ENCODE data around the gene USP22.

DNA sequence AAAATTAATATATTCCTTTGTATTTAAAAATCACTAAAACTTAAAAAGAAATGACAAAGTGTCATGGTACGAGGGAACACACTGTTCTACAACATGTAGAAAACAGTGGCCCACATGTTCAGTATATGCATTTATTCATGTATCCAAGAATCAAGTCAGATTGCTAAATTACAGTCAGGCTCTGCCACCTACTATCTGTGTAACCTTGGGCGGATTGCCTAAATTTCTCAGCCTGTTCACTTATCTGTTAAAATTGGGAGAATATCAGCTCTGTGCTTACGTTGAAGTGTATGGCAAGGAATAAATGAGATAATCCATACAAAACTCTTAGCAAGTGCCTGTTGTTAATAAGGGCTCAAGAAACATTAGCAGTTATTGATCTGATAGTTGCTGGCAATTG, 3.4 kb upstream of the USP22 start:
- TF ChIP-seq, protein P1, sequence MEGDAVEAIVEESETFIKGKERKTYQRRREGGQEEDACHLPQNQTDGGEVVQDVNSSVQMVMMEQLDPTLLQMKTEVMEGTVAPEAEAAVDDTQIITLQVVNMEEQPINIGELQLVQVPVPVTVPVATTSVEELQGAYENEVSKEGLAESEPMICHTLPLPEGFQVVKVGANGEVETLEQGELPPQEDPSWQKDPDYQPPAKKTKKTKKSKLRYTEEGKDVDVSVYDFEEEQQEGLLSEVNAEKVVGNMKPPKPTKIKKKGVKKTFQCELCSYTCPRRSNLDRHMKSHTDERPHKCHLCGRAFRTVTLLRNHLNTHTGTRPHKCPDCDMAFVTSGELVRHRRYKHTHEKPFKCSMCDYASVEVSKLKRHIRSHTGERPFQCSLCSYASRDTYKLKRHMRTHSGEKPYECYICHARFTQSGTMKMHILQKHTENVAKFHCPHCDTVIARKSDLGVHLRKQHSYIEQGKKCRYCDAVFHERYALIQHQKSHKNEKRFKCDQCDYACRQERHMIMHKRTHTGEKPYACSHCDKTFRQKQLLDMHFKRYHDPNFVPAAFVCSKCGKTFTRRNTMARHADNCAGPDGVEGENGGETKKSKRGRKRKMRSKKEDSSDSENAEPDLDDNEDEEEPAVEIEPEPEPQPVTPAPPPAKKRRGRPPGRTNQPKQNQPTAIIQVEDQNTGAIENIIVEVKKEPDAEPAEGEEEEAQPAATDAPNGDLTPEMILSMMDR (IDR thresholded peaks at IDR 0.05; ENCODE audit: insufficient read depth, low read length) = no peak
- TF ChIP-seq, protein P2, sequence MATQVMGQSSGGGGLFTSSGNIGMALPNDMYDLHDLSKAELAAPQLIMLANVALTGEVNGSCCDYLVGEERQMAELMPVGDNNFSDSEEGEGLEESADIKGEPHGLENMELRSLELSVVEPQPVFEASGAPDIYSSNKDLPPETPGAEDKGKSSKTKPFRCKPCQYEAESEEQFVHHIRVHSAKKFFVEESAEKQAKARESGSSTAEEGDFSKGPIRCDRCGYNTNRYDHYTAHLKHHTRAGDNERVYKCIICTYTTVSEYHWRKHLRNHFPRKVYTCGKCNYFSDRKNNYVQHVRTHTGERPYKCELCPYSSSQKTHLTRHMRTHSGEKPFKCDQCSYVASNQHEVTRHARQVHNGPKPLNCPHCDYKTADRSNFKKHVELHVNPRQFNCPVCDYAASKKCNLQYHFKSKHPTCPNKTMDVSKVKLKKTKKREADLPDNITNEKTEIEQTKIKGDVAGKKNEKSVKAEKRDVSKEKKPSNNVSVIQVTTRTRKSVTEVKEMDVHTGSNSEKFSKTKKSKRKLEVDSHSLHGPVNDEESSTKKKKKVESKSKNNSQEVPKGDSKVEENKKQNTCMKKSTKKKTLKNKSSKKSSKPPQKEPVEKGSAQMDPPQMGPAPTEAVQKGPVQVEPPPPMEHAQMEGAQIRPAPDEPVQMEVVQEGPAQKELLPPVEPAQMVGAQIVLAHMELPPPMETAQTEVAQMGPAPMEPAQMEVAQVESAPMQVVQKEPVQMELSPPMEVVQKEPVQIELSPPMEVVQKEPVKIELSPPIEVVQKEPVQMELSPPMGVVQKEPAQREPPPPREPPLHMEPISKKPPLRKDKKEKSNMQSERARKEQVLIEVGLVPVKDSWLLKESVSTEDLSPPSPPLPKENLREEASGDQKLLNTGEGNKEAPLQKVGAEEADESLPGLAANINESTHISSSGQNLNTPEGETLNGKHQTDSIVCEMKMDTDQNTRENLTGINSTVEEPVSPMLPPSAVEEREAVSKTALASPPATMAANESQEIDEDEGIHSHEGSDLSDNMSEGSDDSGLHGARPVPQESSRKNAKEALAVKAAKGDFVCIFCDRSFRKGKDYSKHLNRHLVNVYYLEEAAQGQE (IDR thresholded peaks at IDR 0.05; ENCODE audit: insufficient replicate concordance, low read depth) = no peak
- no peak for TF ChIP-seq GABPA (IDR thresholded peaks at IDR 0.05; ENCODE audit: low read depth)
- no peak for TF ChIP-seq POLR2AphosphoS5 (IDR thresholded peaks at IDR 0.05; ENCODE audit: low read depth)
- TF ChIP-seq SPI1 (IDR thresholded peaks at IDR 0.05; ENCODE audit: borderline replicate concordance, low read depth) = no peak
